Measurements from ENCODE around the gene CATSPERZ. TPM values are rescaled to one million over a fixed set of nuclear protein-coding genes. Genes with fewer than 3 reads are reported as not detected.
"Not testable (repeated sequence)": the region's sequence is repeated elsewhere in the genome, so short reads cannot be mapped to it uniquely, and the experiment has no call there.

The CATSPERZ gene
- total RNA-seq, 1 experiment from 2014 or later = not detected

- Histone ChIP-seq H3K36me3 (no peaks in the 10 kb centered on the region), H3K4me1 (0 out of 2 replicates have a peak, but pooled peaks cover 3% of the 10 kb centered on the region), H3K27ac (no peak overlapping the region), H3K9me3 (replicated peaks) (no peaks in the 10 kb centered on the region), H3K27me3 (peaks cover 13% of the 10 kb centered on the region), H3K4me3 (no peak overlapping the region; the same call in 1 of the 2 replicates)
- no peak for DNase-seq
Observed at GRCh38 chr11:64298966-64299846, 952 bp upstream of the CATSPERZ start.

GRCh38 chr11:64303109-64304031, 3.2 kb downstream of the CATSPERZ start:
- Histone ChIP-seq H3K9me3 (replicated peaks) (no peaks in the 10 kb centered on the region), H3K27me3 (peaks cover 10% of the 10 kb centered on the region), H3K27ac (no peak overlapping the region), H3K36me3 (no peaks in the 10 kb centered on the region), H3K4me3 (no peak overlapping the region), H3K4me1 (0 out of 2 replicates have a peak, but pooled peaks cover 3% of the 10 kb centered on the region)
- DNase-seq = no peak

- Histone ChIP-seq H3K36me3 (no peaks in the 10 kb centered on the region), H3K9me3 (replicated peaks) (no peaks in the 10 kb centered on the region), H3K4me3 (peak overlapping the region; percentile 66), H3K27ac (no peak overlapping the region), H3K4me1 (0 out of 2 replicates have a peak, but pooled peaks cover 3% of the 10 kb centered on the region), H3K27me3 (peaks cover 10% of the 10 kb centered on the region)
- DNase-seq = no peak
Observed at GRCh38 chr11:64304032-64304315, 3.8 kb downstream of the CATSPERZ start.

GRCh38 chr11:64304316-64305072, 4.3 kb downstream of the CATSPERZ start:
- peak overlapping the region; percentile 93 for H3K27ac ChIP-seq
- H3K9me3 ChIP-seq (replicated peaks) = no peaks in the 10 kb centered on the region
- H3K4me1 ChIP-seq = 0 out of 2 replicates have a peak, but pooled peaks cover 3% of the 10 kb centered on the region
- H3K27me3 ChIP-seq = peaks cover 10% of the 10 kb centered on the region
- H3K36me3 ChIP-seq = no peaks in the 10 kb centered on the region
- DNase-seq = peak; percentile 94 to 96
- peak overlapping the region; percentile 66 for H3K4me3 ChIP-seq

- Histone ChIP-seq H3K27ac (peak within 1 kb of the TSS; percentile 93), H3K36me3 (no peaks in the 10 kb centered on the region), H3K27me3 (peaks cover 4% of the 10 kb centered on the region), H3K9me3 (replicated peaks) (no peaks in the 10 kb centered on the region), H3K4me1 (0 out of 2 replicates have a peak, but pooled peaks cover 3% of the 10 kb centered on the region), H3K4me3 (peak within 1 kb of the TSS; percentile 66)
- peak; percentile 98 to 99 for DNase-seq
Observed at GRCh38 chr11:64305075-64305690, 5.0 kb downstream of the CATSPERZ start, which contains the start of gene ESRRA. Gene ESRRA (plus strand): TSS chr11:64305524. CDS start chr11:64307180, 1,656 bp downstream.

- Histone ChIP-seq H3K4me3 (peak overlapping the region; percentile 66), H3K27me3 (no peaks in the 10 kb centered on the region), H3K9me3 (replicated peaks) (no peaks in the 10 kb centered on the region), H3K36me3 (no peaks in the 10 kb centered on the region), H3K4me1 (0 out of 2 replicates have a peak, but pooled peaks cover 3% of the 10 kb centered on the region), H3K27ac (peak overlapping the region; percentile 58; the same call in 1 of the 2 replicates)
- peak; percentile 72 to 74 for DNase-seq
Observed at GRCh38 chr11:64305691-64306562, 5.8 kb downstream of the CATSPERZ start.

- Histone ChIP-seq H3K27ac (no peak overlapping the region), H3K4me1 (0 out of 2 replicates have a peak, but pooled peaks cover 3% of the 10 kb centered on the region), H3K27me3 (no peaks in the 10 kb centered on the region), H3K9me3 (replicated peaks) (no peaks in the 10 kb centered on the region), H3K36me3 (no peaks in the 10 kb centered on the region), H3K4me3 (peak overlapping the region; percentile 66)
- DNase-seq = no peak
Observed at GRCh38 chr11:64306563-64306875, 6.4 kb downstream of the CATSPERZ start.

GRCh38 chr11:64306876-64307622, 6.9 kb downstream of the CATSPERZ start:
- H3K4me1 ChIP-seq = 0 out of 2 replicates have a peak, but pooled peaks cover 3% of the 10 kb centered on the region
- no peak for DNase-seq
- H3K27me3 ChIP-seq = no peaks in the 10 kb centered on the region
- H3K27ac ChIP-seq = no peak overlapping the region
- no peaks in the 10 kb centered on the region for H3K36me3 ChIP-seq
- peak overlapping the region; percentile 66 for H3K4me3 ChIP-seq
- no peaks in the 10 kb centered on the region for H3K9me3 ChIP-seq (replicated peaks)

- H3K27me3 ChIP-seq; H3K4me1 ChIP-seq; H3K4me3 ChIP-seq; H3K9me3 ChIP-seq (replicated peaks); H3K27ac ChIP-seq; H3K36me3 ChIP-seq; DNase-seq: not testable (repeated sequence)
Observed at GRCh38 chr11:64307795-64308194, 7.6 kb downstream of the CATSPERZ start.

- Histone ChIP-seq H3K36me3 (peaks cover 2% of the 10 kb centered on the region; the same call in 1 of the 2 replicates), H3K27me3 (no peaks in the 10 kb centered on the region), H3K27ac (no peak overlapping the region), H3K4me3 (no peak overlapping the region), H3K4me1 (no peaks in the 10 kb centered on the region), H3K9me3 (replicated peaks) (no peaks in the 10 kb centered on the region)
- DNase-seq = no peak
Observed at GRCh38 chr11:64312947-64313346, 12.8 kb downstream of the CATSPERZ start.

- H3K36me3 ChIP-seq = peaks cover 2% of the 10 kb centered on the region; the same call in 1 of the 2 replicates
- H3K9me3 ChIP-seq (replicated peaks) = no peaks in the 10 kb centered on the region
- H3K4me3 ChIP-seq = no peak overlapping the region
- H3K27me3 ChIP-seq = no peaks in the 10 kb centered on the region
- no peaks in the 10 kb centered on the region for H3K4me1 ChIP-seq
- no peak for DNase-seq
- H3K27ac ChIP-seq = no peak overlapping the region
Observed at GRCh38 chr11:64313491-64314145, 13.5 kb downstream of the CATSPERZ start.

GRCh38 chr11:64314146-64314804, 14.1 kb downstream of the CATSPERZ start:
- DNase-seq = no peak
- no peaks in the 10 kb centered on the region for H3K27me3 ChIP-seq
- peaks cover 2% of the 10 kb centered on the region; the same call in 1 of the 2 replicates for H3K36me3 ChIP-seq
- no peaks in the 10 kb centered on the region for H3K4me1 ChIP-seq
- H3K4me3 ChIP-seq = no peak overlapping the region
- H3K9me3 ChIP-seq (replicated peaks) = no peaks in the 10 kb centered on the region
- no peak overlapping the region for H3K27ac ChIP-seq
